ENCODE results near the gene TXNL1. TPM values are rescaled to one million over a fixed set of nuclear protein-coding genes. Genes with fewer than 3 reads are reported as not detected.

Gene TXNL1
- total and polyA plus RNA-seq, 5 donors: 77.9 to 91.9 (median 83.2) TPM

GRCh38 chr18:56643381-56643780 is 5.0 kb upstream of the TXNL1 start:
- ATAC-seq (no peak), DNase-seq (no peak)
- H3K27ac ChIP-seq (ENCODE audit: low read length): no peak overlapping the region
- 82% methylated on average over 3 of the region's 3 CpGs for WGBS
- H3K4me1 ChIP-seq (ENCODE audit: control insufficient read depth, insufficient read depth, low read length): no peaks in the 10 kb centered on the region
- H3K27me3 ChIP-seq (ENCODE audit: control insufficient read depth, insufficient read depth): no peaks in the 10 kb centered on the region
- H3K9me3 ChIP-seq (ENCODE audit: control insufficient read depth, low read length): no peaks in the 10 kb centered on the region
- no peak overlapping the region for H3K4me3 ChIP-seq (ENCODE audit: low read length)
- intact Hi-C loops (cut with DNase I): no loop called here

GRCh38 chr18:56641714-56642337 is 3.4 kb upstream of the TXNL1 start:
- DNase-seq (no peak), ATAC-seq (no peak)
- H3K9me3 ChIP-seq (ENCODE audit: control insufficient read depth, low read length): no peaks in the 10 kb centered on the region
- 73% methylated on average over 8 of the region's 8 CpGs for WGBS
- H3K4me1 ChIP-seq (ENCODE audit: control insufficient read depth, insufficient read depth, low read length): no peaks in the 10 kb centered on the region
- H3K27ac ChIP-seq (ENCODE audit: low read length): no peak overlapping the region
- H3K4me3 ChIP-seq (ENCODE audit: low read length): no peak overlapping the region
- H3K27me3 ChIP-seq (ENCODE audit: control insufficient read depth, insufficient read depth): no peaks in the 10 kb centered on the region
- intact Hi-C loops (cut with DNase I): no loop called here

- no peaks in the 10 kb centered on the region for H3K9me3 ChIP-seq (ENCODE audit: control insufficient read depth, low read length)
- intact Hi-C loops (cut with DNase I): loop anchor here in 1 of 4 donors (5.0 kb wide), 1 partner anchor 1317 kb away; no protein-coding TSS in a partner anchor
- ATAC-seq: no peak
- 91% methylated on average over 9 of the region's 9 CpGs for WGBS
- H3K27me3 ChIP-seq (ENCODE audit: control insufficient read depth, insufficient read depth): no peaks in the 10 kb centered on the region
- H3K27ac ChIP-seq (ENCODE audit: low read length): no peak overlapping the region
- H3K4me3 ChIP-seq (ENCODE audit: low read length): no peak overlapping the region
- DNase-seq: no peak
- H3K4me1 ChIP-seq (ENCODE audit: control insufficient read depth, insufficient read depth, low read length): peaks cover 2% of the 10 kb centered on the region
Observed at GRCh38 chr18:56639571-56639970, 1.2 kb upstream of the TXNL1 start.

GRCh38 chr18:56639104-56639381 is 651 bp upstream of the TXNL1 start:
- peak overlapping the region; percentile 62 for H3K4me3 ChIP-seq (ENCODE audit: low read length)
- intact Hi-C loops (cut with DNase I): loop anchor here in 1 of 4 donors (5.0 kb wide), 1 partner anchor 1317 kb away; no protein-coding TSS in a partner anchor
- H3K27ac ChIP-seq (ENCODE audit: low read length): peak overlapping the region; percentile 84
- 27% methylated on average over 6 of the region's 6 CpGs for WGBS
- H3K27me3 ChIP-seq (ENCODE audit: control insufficient read depth, insufficient read depth): no peaks in the 10 kb centered on the region
- peaks cover 2% of the 10 kb centered on the region for H3K4me1 ChIP-seq (ENCODE audit: control insufficient read depth, insufficient read depth, low read length)
- DNase-seq (no peak), ATAC-seq (peak in 1 of 2 donors; percentile 1)
- no peaks in the 10 kb centered on the region for H3K9me3 ChIP-seq (ENCODE audit: control insufficient read depth, low read length)

- intact Hi-C loops (cut with DNase I): loop anchor here in 1 of 4 donors (5.0 kb wide), 1 partner anchor 1315 kb away; no protein-coding TSS in a partner anchor
- H3K4me3 ChIP-seq (ENCODE audit: low read length): peak overlapping the region; percentile 85
- DNase-seq (no peak), ATAC-seq (peak; percentile 0 to 22)
- peak overlapping the region; percentile 93 for H3K27ac ChIP-seq (ENCODE audit: low read length)
- under 1% methylated on average over 18 of the region's 18 CpGs for WGBS
- peaks cover 2% of the 10 kb centered on the region for H3K4me1 ChIP-seq (ENCODE audit: control insufficient read depth, insufficient read depth, low read length)
- no peaks in the 10 kb centered on the region for H3K9me3 ChIP-seq (ENCODE audit: control insufficient read depth, low read length)
- H3K27me3 ChIP-seq (ENCODE audit: control insufficient read depth, insufficient read depth): no peaks in the 10 kb centered on the region
Observed at GRCh38 chr18:56637711-56638231, 621 bp downstream of the TXNL1 start.

- H3K27ac ChIP-seq (ENCODE audit: low read length): no peak overlapping the region
- no peaks in the 10 kb centered on the region for H3K27me3 ChIP-seq (ENCODE audit: control insufficient read depth, insufficient read depth)
- DNase-seq (no peak), ATAC-seq (no peak)
- H3K9me3 ChIP-seq (ENCODE audit: control insufficient read depth, low read length): no peaks in the 10 kb centered on the region
- H3K4me1 ChIP-seq (ENCODE audit: control insufficient read depth, insufficient read depth, low read length): peaks cover 2% of the 10 kb centered on the region
- WGBS: 3% methylated on average over 8 of the region's 8 CpGs
- H3K4me3 ChIP-seq (ENCODE audit: low read length): peak overlapping the region; percentile 85
- intact Hi-C loops (cut with DNase I): loop anchor here in 1 of 4 donors (5.0 kb wide), 1 partner anchor 1315 kb away; no protein-coding TSS in a partner anchor
Observed at GRCh38 chr18:56637176-56637575, 1.2 kb downstream of the TXNL1 start.

- H3K27ac ChIP-seq (ENCODE audit: low read length): no peak overlapping the region
- no peak overlapping the region for H3K4me3 ChIP-seq (ENCODE audit: low read length)
- ATAC-seq (no peak), DNase-seq (no peak)
- H3K4me1 ChIP-seq (ENCODE audit: control insufficient read depth, insufficient read depth, low read length): peaks cover 2% of the 10 kb centered on the region
- intact Hi-C loops (cut with DNase I): loop anchor here in 1 of 4 donors (5.0 kb wide), 1 partner anchor 1313 kb away; no protein-coding TSS in a partner anchor
- WGBS: 88% methylated on average over 5 of the region's 5 CpGs
- H3K27me3 ChIP-seq (ENCODE audit: control insufficient read depth, insufficient read depth): no peaks in the 10 kb centered on the region
- H3K9me3 ChIP-seq (ENCODE audit: control insufficient read depth, low read length): no peaks in the 10 kb centered on the region
Observed at GRCh38 chr18:56635007-56635406, 3.4 kb downstream of the TXNL1 start.

GRCh38 chr18:56632070-56633022 is 6.0 kb downstream of the TXNL1 start:
- Histone ChIP-seq H3K27me3 (ENCODE audit: control insufficient read depth, insufficient read depth) (no peaks in the 10 kb centered on the region), H3K9me3 (ENCODE audit: control insufficient read depth, low read length) (no peaks in the 10 kb centered on the region), H3K4me1 (ENCODE audit: control insufficient read depth, insufficient read depth, low read length) (peaks cover 6% of the 10 kb centered on the region), H3K4me3 (ENCODE audit: low read length) (no peak overlapping the region), H3K27ac (ENCODE audit: low read length) (no peak overlapping the region)
- no peak for ATAC-seq
- WGBS: 85% methylated on average over 7 of the region's 7 CpGs
- intact Hi-C loops (cut with DNase I): no loop called here
- no peak for DNase-seq

GRCh38 chr18:56627991-56628390 is 10.4 kb downstream of the TXNL1 start:
- peaks cover 4% of the 10 kb centered on the region for H3K4me1 ChIP-seq (ENCODE audit: control insufficient read depth, insufficient read depth, low read length)
- no peak overlapping the region for H3K27ac ChIP-seq (ENCODE audit: low read length)
- no peak for DNase-seq
- H3K27me3 ChIP-seq (ENCODE audit: control insufficient read depth, insufficient read depth): no peaks in the 10 kb centered on the region
- H3K4me3 ChIP-seq (ENCODE audit: low read length): no peak overlapping the region
- intact Hi-C loops (cut with DNase I): no loop called here
- H3K9me3 ChIP-seq (ENCODE audit: control insufficient read depth, low read length): no peaks in the 10 kb centered on the region
- WGBS: 74% methylated on average over 2 of the region's 2 CpGs
- ATAC-seq: no peak

- WGBS: 89% methylated on average over 7 of the region's 7 CpGs
- Histone ChIP-seq H3K9me3 (ENCODE audit: control insufficient read depth, low read length) (no peaks in the 10 kb centered on the region), H3K27me3 (ENCODE audit: control insufficient read depth, insufficient read depth) (no peaks in the 10 kb centered on the region), H3K4me1 (ENCODE audit: control insufficient read depth, insufficient read depth, low read length) (no peaks in the 10 kb centered on the region), H3K4me3 (ENCODE audit: low read length) (no peak overlapping the region), H3K27ac (ENCODE audit: low read length) (no peak overlapping the region)
- no peak for ATAC-seq
- no peak for DNase-seq
- intact Hi-C loops (cut with DNase I): no loop called here
Observed at GRCh38 chr18:56615738-56616520, 22.5 kb downstream of the TXNL1 start.
